ENCODE measurements around the gene SBF1.

The SBF1 gene

DNA sequence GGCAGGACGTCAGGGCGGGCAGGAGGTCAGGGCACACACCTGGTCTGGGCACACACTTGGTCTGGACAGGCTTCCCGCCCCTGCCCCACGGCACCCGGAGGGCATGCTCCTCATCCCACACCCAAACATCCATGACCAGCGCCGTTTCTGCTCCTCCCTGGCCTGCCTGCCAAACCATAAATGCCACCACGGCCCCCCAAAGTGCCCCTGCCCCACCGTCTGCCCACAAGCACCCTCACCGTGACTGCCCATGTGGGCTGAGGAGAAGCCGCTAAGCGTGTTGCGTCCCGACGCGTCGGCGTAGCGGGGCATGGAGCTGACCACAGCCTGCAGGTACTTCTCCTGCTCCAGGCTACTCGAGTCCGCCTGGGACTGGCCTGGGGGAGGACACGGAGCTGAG is 15.8 kb downstream of the SBF1 start:
- H3K4me2 ChIP-seq: no peak overlapping the region
- H3K27me3 ChIP-seq (ENCODE audit: insufficient read depth, low read depth): no peaks in the 10 kb centered on the region
- H2AFZ ChIP-seq (ENCODE audit: low read depth): no peak overlapping the region
- TF ChIP-seq, protein P1, sequence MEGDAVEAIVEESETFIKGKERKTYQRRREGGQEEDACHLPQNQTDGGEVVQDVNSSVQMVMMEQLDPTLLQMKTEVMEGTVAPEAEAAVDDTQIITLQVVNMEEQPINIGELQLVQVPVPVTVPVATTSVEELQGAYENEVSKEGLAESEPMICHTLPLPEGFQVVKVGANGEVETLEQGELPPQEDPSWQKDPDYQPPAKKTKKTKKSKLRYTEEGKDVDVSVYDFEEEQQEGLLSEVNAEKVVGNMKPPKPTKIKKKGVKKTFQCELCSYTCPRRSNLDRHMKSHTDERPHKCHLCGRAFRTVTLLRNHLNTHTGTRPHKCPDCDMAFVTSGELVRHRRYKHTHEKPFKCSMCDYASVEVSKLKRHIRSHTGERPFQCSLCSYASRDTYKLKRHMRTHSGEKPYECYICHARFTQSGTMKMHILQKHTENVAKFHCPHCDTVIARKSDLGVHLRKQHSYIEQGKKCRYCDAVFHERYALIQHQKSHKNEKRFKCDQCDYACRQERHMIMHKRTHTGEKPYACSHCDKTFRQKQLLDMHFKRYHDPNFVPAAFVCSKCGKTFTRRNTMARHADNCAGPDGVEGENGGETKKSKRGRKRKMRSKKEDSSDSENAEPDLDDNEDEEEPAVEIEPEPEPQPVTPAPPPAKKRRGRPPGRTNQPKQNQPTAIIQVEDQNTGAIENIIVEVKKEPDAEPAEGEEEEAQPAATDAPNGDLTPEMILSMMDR (conservative IDR thresholded peaks at IDR 0.05; ENCODE audit: low read depth, low read length): no peak
- no peaks in the 10 kb centered on the region for H4K20me1 ChIP-seq (ENCODE audit: insufficient read depth)
- no peak overlapping the region for H3K27ac ChIP-seq
- H3K9ac ChIP-seq: no peak overlapping the region
- H3K36me3 ChIP-seq (ENCODE audit: insufficient read depth): no peaks in the 10 kb centered on the region
- no peaks in the 10 kb centered on the region for H3K79me2 ChIP-seq (ENCODE audit: insufficient read depth, low read depth)
- H3K4me1 ChIP-seq (ENCODE audit: low read depth, poor library complexity, severe bottlenecking): no peaks in the 10 kb centered on the region
- no peak overlapping the region for H3K4me3 ChIP-seq (IDR thresholded peaks at IDR 0.05; ENCODE audit: insufficient read depth, low read depth, low read length)

DNA sequence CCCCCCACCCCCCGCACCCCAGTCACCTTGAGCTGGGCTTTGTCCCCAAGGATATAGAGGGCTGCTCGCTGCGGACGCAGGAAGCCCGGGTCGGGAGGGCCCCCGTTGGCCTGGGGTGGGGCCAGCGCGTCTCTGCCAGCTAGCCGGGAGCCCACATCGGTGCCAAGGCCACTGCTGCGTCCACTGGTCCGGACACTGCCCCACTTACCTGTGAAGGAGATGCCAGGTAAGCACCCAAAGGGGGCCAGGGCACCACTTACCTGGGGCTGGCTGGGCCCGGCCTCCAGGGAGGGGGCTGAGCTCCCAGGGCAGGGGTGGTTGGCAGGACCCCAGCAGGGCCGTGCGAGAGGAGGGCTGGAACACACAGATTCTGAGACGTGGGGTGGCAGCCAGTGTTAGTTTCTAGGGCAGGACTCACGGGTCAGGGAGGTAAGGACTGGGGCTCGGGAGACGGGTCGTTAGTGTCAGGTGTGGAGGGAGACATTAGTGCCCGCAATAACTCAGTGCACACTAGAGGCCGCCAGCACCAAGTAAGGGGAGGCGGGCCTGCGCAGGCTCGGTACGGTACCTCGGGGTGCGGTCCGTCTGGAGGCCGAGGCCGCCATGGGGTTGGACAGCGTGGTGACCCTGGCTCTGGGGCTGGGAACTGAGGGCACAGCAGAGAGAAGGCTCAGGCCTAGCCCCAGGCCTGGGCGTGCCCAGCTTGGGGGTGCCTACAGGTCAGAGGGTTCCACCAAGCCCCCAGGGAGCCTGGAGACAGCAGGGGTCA is 18.2 kb downstream of the SBF1 start:
- no peak overlapping the region for H2AFZ ChIP-seq (ENCODE audit: low read depth)
- no peak overlapping the region for H3K4me3 ChIP-seq (IDR thresholded peaks at IDR 0.05; ENCODE audit: insufficient read depth, low read depth, low read length)
- no peaks in the 10 kb centered on the region for H3K36me3 ChIP-seq (ENCODE audit: insufficient read depth)
- no peak overlapping the region for H3K27ac ChIP-seq
- TF ChIP-seq, protein P1 (conservative IDR thresholded peaks at IDR 0.05; ENCODE audit: low read depth, low read length): no peak
- H3K4me2 ChIP-seq: no peak overlapping the region
- no peaks in the 10 kb centered on the region for H3K79me2 ChIP-seq (ENCODE audit: insufficient read depth, low read depth)
- no peaks in the 10 kb centered on the region for H3K27me3 ChIP-seq (ENCODE audit: insufficient read depth, low read depth)
- no peaks in the 10 kb centered on the region for H4K20me1 ChIP-seq (ENCODE audit: insufficient read depth)
- no peaks in the 10 kb centered on the region for H3K4me1 ChIP-seq (ENCODE audit: low read depth, poor library complexity, severe bottlenecking)
- H3K9ac ChIP-seq: no peak overlapping the region

DNA sequence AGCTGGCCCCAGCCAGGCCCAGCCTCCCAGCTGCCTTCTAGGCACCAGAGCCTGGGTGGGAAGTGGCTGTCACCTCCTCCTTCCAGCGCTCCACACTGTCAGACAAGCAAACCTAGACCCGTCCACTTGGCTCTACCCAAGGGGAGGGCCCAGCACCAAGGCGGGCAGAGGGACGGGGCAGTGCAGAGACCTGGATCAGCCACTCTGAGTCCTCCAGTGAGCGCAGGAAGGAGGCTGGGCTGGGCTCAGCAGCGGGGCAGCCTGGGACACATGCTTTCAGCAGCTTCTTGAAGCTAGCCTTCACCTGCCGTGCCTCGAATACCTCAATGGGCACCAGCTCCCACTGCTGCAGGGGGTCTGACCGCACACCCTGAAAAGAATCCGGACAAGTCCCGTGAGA is 18.8 kb downstream of the SBF1 start:
- TF ChIP-seq, protein P1 (conservative IDR thresholded peaks at IDR 0.05; ENCODE audit: low read depth, low read length): no peak
- Histone ChIP-seq H3K4me3 (IDR thresholded peaks at IDR 0.05; ENCODE audit: insufficient read depth, low read depth, low read length) (no peak overlapping the region), H2AFZ (ENCODE audit: low read depth) (no peak overlapping the region), H3K27me3 (ENCODE audit: insufficient read depth, low read depth) (no peaks in the 10 kb centered on the region), H3K4me2 (no peak overlapping the region), H4K20me1 (ENCODE audit: insufficient read depth) (no peaks in the 10 kb centered on the region), H3K4me1 (ENCODE audit: low read depth, poor library complexity, severe bottlenecking) (no peaks in the 10 kb centered on the region), H3K27ac (no peak overlapping the region), H3K36me3 (ENCODE audit: insufficient read depth) (no peaks in the 10 kb centered on the region), H3K9ac (no peak overlapping the region), H3K79me2 (ENCODE audit: insufficient read depth, low read depth) (no peaks in the 10 kb centered on the region)

DNA sequence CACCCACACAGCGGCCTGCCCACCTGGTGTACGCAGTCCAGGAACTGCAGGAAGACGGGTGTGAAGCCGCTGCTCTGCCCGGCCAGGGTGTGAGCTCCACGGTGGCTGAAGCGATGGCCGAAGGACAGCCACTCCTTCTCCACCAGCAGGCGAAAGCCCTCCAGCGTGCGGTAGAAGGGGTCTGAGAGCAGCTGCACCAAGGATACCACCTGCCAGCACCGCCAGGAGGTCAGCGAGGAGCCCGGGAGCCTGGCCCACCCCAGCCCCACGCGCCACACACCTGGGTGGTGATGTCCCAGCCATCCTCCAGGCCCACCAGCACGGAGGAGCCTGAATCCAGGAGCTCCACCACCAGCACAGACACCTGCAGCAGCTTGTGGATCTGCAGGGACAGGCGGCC is 19.6 kb downstream of the SBF1 start:
- Histone ChIP-seq H3K79me2 (ENCODE audit: insufficient read depth, low read depth) (no peaks in the 10 kb centered on the region), H2AFZ (ENCODE audit: low read depth) (no peak overlapping the region), H4K20me1 (ENCODE audit: insufficient read depth) (no peaks in the 10 kb centered on the region), H3K36me3 (ENCODE audit: insufficient read depth) (no peaks in the 10 kb centered on the region), H3K4me2 (no peak overlapping the region), H3K9ac (no peak overlapping the region), H3K4me1 (ENCODE audit: low read depth, poor library complexity, severe bottlenecking) (no peaks in the 10 kb centered on the region), H3K27ac (no peak overlapping the region), H3K4me3 (IDR thresholded peaks at IDR 0.05; ENCODE audit: insufficient read depth, low read depth, low read length) (no peak overlapping the region), H3K27me3 (ENCODE audit: insufficient read depth, low read depth) (no peaks in the 10 kb centered on the region)
- TF ChIP-seq, protein P1 (conservative IDR thresholded peaks at IDR 0.05; ENCODE audit: low read depth, low read length): no peak

Measured in KMS-11 (cell line).